Kasumi-1 (cell line): ENCODE measurements around the gene ACVR2A.

Experiments used
- DNase-seq, 2 experiments: peaks; one replicate each; lab custom pipeline; 2025; lab: John Stamatoyannopoulos, UW

Gene ACVR2A

GRCh38 chr2:147855316-147855715, 10.5 kb downstream of the ACVR2A start:
- no peak for DNase-seq

GRCh38 chr2:147855977-147856376, 11.1 kb downstream of the ACVR2A start:
- no peak for DNase-seq

- no peak for DNase-seq
Observed at GRCh38 chr2:147860009-147860408, 15.2 kb downstream of the ACVR2A start.

- no peak for DNase-seq
Observed at GRCh38 chr2:147862859-147863516, 18.2 kb downstream of the ACVR2A start.

GRCh38 chr2:147863835-147864234, 19.0 kb downstream of the ACVR2A start:
- no peak for DNase-seq

GRCh38 chr2:147865560-147865959, 20.7 kb downstream of the ACVR2A start:
- no peak for DNase-seq

GRCh38 chr2:147867050-147867449, 22.2 kb downstream of the ACVR2A start:
- DNase-seq: peak; percentile 91 to 94

- DNase-seq: no peak
Observed at GRCh38 chr2:147869934-147870333, 25.1 kb downstream of the ACVR2A start.

- DNase-seq: no peak
Observed at GRCh38 chr2:147872967-147873366, 28.1 kb downstream of the ACVR2A start.

- no peak for DNase-seq
Observed at GRCh38 chr2:147873859-147874483, 29.1 kb downstream of the ACVR2A start.

GRCh38 chr2:147879846-147880245, 35.0 kb downstream of the ACVR2A start:
- DNase-seq: no peak

GRCh38 chr2:147882631-147883030, 37.8 kb downstream of the ACVR2A start:
- no peak for DNase-seq

GRCh38 chr2:147884830-147885229, 40.0 kb downstream of the ACVR2A start:
- DNase-seq: no peak

- no peak for DNase-seq
Observed at GRCh38 chr2:147886136-147886535, 41.3 kb downstream of the ACVR2A start.

GRCh38 chr2:147888680-147889079, 43.9 kb downstream of the ACVR2A start:
- no peak for DNase-seq

GRCh38 chr2:147904051-147904450, 59.2 kb downstream of the ACVR2A start:
- DNase-seq: no peak

GRCh38 chr2:147909178-147909577, 64.3 kb downstream of the ACVR2A start:
- no peak for DNase-seq

- DNase-seq: peak; percentile 82 to 92
Observed at GRCh38 chr2:147910990-147911473, 66.2 kb downstream of the ACVR2A start.

GRCh38 chr2:147913701-147914480, 69.1 kb downstream of the ACVR2A start:
- peak; percentile 77 to 81 for DNase-seq

GRCh38 chr2:147916067-147916466, 71.2 kb downstream of the ACVR2A start:
- no peak for DNase-seq

GRCh38 chr2:147916723-147917122, 71.9 kb downstream of the ACVR2A start:
- DNase-seq: no peak

GRCh38 chr2:147917161-147917560, 72.3 kb downstream of the ACVR2A start:
- no peak for DNase-seq

- no peak for DNase-seq
Observed at GRCh38 chr2:147923846-147924245, 79.0 kb downstream of the ACVR2A start.
